Panc1 (cell line): ENCODE data around the gene TPPP. TPM values are rescaled to one million over a fixed set of nuclear protein-coding genes. Genes with fewer than 3 reads are reported as not detected.

Experiments
- ATAC-seq: fragments of 200-7000 bp; cut with Tn5 transposase; 2 replicates; pipeline ENCODE4 v1.9.1; 2020; ENCODE audit warnings: mild to moderate bottlenecking, moderate library complexity
- BruUV-seq: library from RNA; stranded (reverse); fragments of 400-500 nt; replicated peaks from 2 replicates; lab custom pipeline; 2021; lab: Mats Ljungman, UMichigan
- CTCF ChIA-PET: fragments of 300-600 bp; sonication (Branson Sonifier 250); formaldehyde crosslinking; loops from one replicate; lab custom pipeline; 2022; ENCODE audit warnings: antibody characterized with exemption; lab: Charles Lee
- POLR2A ChIA-PET: fragments of 300-600 bp; sonication (Branson Sonifier 250); formaldehyde crosslinking; loops from one replicate; lab custom pipeline; 2022; ENCODE audit warnings: antibody characterized with exemption; lab: Charles Lee
- DNase-seq: peaks from one replicate; pipeline ENCODE4 v3.0.0-alpha.2; 2010; ENCODE audit warnings: low read depth, low spot score
- H3K27ac ChIP-seq: 2 replicates; pipeline ENCODE4 v1.5.1; 2011; ENCODE audit warnings: mild to moderate bottlenecking, low read length, inconsistent platforms
- H3K27me3 ChIP-seq: fragments of 200-500 bp; sonication (Bioruptor generic); 2 replicates; pipeline ENCODE4 v1.6.0; 2014; ENCODE audit warnings: low read length, inconsistent platforms; ENCODE audit not compliant: control insufficient read depth, insufficient read depth
- H3K36me3 ChIP-seq: fragments of 200-500 bp; sonication (Bioruptor generic); 2 replicates; pipeline ENCODE4 v1.5.1; 2014; ENCODE audit warnings: inconsistent platforms, mild to moderate bottlenecking, low read length, moderate library complexity; ENCODE audit not compliant: control insufficient read depth, insufficient read depth
- H3K4me1 ChIP-seq: 2 replicates; pipeline ENCODE4 v1.5.1; 2011; ENCODE audit warnings: inconsistent platforms, mild to moderate bottlenecking, low read length, moderate library complexity; ENCODE audit not compliant: control insufficient read depth, insufficient read depth
- H3K4me3 ChIP-seq, 2 experiments: 2 replicates each; pipeline ENCODE4 v1.5.1; 2011 to 2012; ENCODE audit warnings: low read depth in 2 of 2, low read length in 2 of 2, mild to moderate bottlenecking in 2 of 2, inconsistent platforms in 1 of 2, moderate library complexity in 1 of 2
- H3K9me3 ChIP-seq: fragments of 200-500 bp; sonication (Bioruptor generic); 2 replicates; pipeline ENCODE4 v1.5.1; 2014; ENCODE audit warnings: low read depth, mild to moderate bottlenecking, inconsistent platforms, low read length, moderate library complexity; ENCODE audit not compliant: control insufficient read depth, insufficient read depth
- POLR2AphosphoS5 ChIP-seq: IDR thresholded peaks from 2 replicates; pipeline ENCODE4 v1.6.1; 2012; ENCODE audit warnings: mild to moderate bottlenecking, low read depth, low read length, moderate library complexity
- SIN3A ChIP-seq: IDR thresholded peaks from 2 replicates; pipeline ENCODE4 v1.6.1; 2012; ENCODE audit warnings: low read depth, mild to moderate bottlenecking, low read length, moderate library complexity, borderline replicate concordance; ENCODE audit not compliant: insufficient read depth
- TCF7L2 ChIP-seq: IDR thresholded peaks from 2 replicates; pipeline ENCODE4 v1.6.1; 2011; ENCODE audit warnings: mild to moderate bottlenecking, low read depth, low read length, inconsistent platforms
- in situ Hi-C: cut with HindIII; loops from 2 replicates; pipeline ENCODE4 v1.10.0; 2016; ENCODE audit warnings: low sequenced_read_pairs, low pct_unique_long_range_greater_than_20kb
- intact Hi-C: fragments of 100-400 bp; cut with micrococcal nuclease; formaldehyde crosslinking; loops from one replicate; pipeline ENCODE4 v1.10.0; 2022; ENCODE audit not compliant: unreplicated experiment
- total RNA-seq: library from RNA; stranded (reverse); gene quantifications from one replicate; pipeline ENCODE4 v1.2.1, GENCODE V29; 2021; ENCODE audit not compliant: unreplicated experiment
- TF ChIP-seq, protein P1 (sequence below): fragments of 450-650 bp; IDR thresholded peaks from 2 replicates; pipeline ENCODE4 v1.5.1; 2017; ENCODE audit warnings: mild to moderate bottlenecking
- TF ChIP-seq, protein P2 (sequence below), 2 experiments: IDR thresholded peaks; 2 replicates each; pipeline ENCODE4 v1.6.1; 2011 to 2012; ENCODE audit warnings: low read depth in 2 of 2, control low read depth in 1 of 2, low read length in 1 of 2, mild to moderate bottlenecking in 1 of 2, moderate library complexity in 1 of 2; ENCODE audit not compliant: insufficient read depth in 1 of 2

Gene TPPP
- total RNA-seq, 1 experiment from 2014 or later: 0.98 TPM

DNA sequence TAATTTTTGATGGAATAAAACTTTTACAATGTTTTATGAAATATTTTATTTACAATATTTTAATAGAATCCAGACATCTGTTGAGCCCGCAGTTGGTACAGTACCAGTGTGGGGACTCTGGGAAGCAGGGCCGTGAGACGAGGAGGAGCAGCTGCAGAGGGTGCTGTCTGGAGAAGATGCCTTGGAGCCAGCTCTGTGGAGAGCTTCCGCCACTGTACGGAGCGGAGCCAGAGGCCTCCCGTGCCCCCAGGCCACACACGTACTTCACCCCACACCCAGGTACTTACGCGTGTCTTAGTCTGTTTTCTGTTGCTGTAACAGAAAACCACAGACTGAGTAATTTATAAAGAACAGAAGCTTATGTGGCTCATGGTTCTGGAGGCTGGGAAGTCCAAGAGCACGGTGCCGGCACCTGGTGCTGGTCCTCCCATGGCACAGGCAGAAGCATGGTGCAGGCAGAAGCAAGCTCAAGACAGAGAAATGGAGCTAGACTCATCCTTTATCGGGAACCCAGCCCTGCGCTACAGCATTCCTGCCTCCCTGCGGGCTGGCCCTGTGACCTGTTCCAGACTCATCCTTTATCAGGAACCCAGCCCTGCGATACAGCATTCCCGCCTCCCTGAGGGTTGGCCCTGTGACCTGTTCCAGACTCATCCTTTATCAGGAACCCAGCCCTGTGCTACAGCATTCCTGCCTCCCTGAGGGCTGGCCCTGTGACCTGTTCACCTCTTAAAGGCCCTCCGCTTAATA lies 57.7 kb downstream of the TPPP start:
- Histone ChIP-seq H3K9me3 (no peaks in the 10 kb centered on the region), H3K4me3 (no peak overlapping the region), H3K27ac (no peak overlapping the region), H3K4me1 (no peaks in the 10 kb centered on the region), H3K27me3 (no peaks in the 10 kb centered on the region), H3K36me3 (peaks cover 6% of the 10 kb centered on the region)
- BruUV-seq: no TSS peak
- DNase-seq: no peak
- ChIA-PET POLR2A (no interaction called here), CTCF (interaction anchor here (1.0 kb wide), 1 partner anchor 189 kb away, joined by 9 read pairs; no protein-coding TSS in a partner anchor)
- in situ Hi-C loops: no loop called here
- no peak for ATAC-seq
- intact Hi-C loops: no loop called here
- TF ChIP-seq, protein P1, sequence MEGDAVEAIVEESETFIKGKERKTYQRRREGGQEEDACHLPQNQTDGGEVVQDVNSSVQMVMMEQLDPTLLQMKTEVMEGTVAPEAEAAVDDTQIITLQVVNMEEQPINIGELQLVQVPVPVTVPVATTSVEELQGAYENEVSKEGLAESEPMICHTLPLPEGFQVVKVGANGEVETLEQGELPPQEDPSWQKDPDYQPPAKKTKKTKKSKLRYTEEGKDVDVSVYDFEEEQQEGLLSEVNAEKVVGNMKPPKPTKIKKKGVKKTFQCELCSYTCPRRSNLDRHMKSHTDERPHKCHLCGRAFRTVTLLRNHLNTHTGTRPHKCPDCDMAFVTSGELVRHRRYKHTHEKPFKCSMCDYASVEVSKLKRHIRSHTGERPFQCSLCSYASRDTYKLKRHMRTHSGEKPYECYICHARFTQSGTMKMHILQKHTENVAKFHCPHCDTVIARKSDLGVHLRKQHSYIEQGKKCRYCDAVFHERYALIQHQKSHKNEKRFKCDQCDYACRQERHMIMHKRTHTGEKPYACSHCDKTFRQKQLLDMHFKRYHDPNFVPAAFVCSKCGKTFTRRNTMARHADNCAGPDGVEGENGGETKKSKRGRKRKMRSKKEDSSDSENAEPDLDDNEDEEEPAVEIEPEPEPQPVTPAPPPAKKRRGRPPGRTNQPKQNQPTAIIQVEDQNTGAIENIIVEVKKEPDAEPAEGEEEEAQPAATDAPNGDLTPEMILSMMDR: no peak
- TF ChIP-seq, protein P2, sequence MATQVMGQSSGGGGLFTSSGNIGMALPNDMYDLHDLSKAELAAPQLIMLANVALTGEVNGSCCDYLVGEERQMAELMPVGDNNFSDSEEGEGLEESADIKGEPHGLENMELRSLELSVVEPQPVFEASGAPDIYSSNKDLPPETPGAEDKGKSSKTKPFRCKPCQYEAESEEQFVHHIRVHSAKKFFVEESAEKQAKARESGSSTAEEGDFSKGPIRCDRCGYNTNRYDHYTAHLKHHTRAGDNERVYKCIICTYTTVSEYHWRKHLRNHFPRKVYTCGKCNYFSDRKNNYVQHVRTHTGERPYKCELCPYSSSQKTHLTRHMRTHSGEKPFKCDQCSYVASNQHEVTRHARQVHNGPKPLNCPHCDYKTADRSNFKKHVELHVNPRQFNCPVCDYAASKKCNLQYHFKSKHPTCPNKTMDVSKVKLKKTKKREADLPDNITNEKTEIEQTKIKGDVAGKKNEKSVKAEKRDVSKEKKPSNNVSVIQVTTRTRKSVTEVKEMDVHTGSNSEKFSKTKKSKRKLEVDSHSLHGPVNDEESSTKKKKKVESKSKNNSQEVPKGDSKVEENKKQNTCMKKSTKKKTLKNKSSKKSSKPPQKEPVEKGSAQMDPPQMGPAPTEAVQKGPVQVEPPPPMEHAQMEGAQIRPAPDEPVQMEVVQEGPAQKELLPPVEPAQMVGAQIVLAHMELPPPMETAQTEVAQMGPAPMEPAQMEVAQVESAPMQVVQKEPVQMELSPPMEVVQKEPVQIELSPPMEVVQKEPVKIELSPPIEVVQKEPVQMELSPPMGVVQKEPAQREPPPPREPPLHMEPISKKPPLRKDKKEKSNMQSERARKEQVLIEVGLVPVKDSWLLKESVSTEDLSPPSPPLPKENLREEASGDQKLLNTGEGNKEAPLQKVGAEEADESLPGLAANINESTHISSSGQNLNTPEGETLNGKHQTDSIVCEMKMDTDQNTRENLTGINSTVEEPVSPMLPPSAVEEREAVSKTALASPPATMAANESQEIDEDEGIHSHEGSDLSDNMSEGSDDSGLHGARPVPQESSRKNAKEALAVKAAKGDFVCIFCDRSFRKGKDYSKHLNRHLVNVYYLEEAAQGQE (IDR thresholded peaks at IDR 0.05; ENCODE audit: insufficient read depth in 1 of 2, low read depth in 2 of 2, low read length in 1 of 2): no peak
- TF ChIP-seq POLR2AphosphoS5 (no peak), SIN3A (no peak)

DNA sequence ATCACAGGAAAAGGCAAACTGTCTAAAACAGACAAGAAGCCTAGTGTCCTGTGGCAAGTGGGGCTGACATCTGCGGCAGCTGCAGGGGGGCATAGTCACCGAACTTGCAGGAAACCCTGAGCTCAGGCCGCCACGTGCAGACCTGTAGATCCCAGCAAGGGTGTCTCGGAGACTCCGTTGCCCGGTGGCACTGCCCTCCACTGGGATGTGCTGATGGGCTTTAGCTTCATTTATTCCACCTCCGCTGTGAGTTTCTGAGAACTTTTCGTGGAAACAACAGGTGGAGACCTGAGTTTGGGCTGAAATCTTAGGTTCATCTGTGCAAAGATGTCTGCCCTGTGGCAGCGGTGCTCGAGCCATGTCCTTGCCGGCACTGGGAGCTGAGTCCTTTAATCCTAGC lies 59.0 kb downstream of the TPPP start:
- Histone ChIP-seq H3K27me3 (no peaks in the 10 kb centered on the region), H3K4me3 (no peak overlapping the region), H3K9me3 (no peaks in the 10 kb centered on the region), H3K4me1 (no peaks in the 10 kb centered on the region), H3K36me3 (peaks cover 6% of the 10 kb centered on the region), H3K27ac (no peak overlapping the region)
- TF ChIP-seq TCF7L2 (no peak), SIN3A (no peak), POLR2AphosphoS5 (no peak)
- TF ChIP-seq, protein P2 (IDR thresholded peaks at IDR 0.05; ENCODE audit: insufficient read depth in 1 of 2, low read depth in 2 of 2, low read length in 1 of 2): no peak
- TF ChIP-seq, protein P1: no peak
- POLR2A ChIA-PET: no interaction called here
- DNase-seq: no peak
- in situ Hi-C loops: no loop called here
- intact Hi-C loops: no loop called here
- CTCF ChIA-PET: no interaction called here
- no peak; the same call in 1 of the 2 replicates for ATAC-seq
- BruUV-seq: TSS peak; percentile 58
